ENCODE data around the gene BLOC1S4. TPM values are rescaled to one million over a fixed set of nuclear protein-coding genes. Genes with fewer than 3 reads are reported as not detected.
A peak's percentile ranks its signal among the peaks of the same experiment; 100 is the strongest.

BLOC1S4 gene
- total RNA-seq, 5 donors from 2014 or later (not counting 1 experiment from before 2014, with no cell fraction given), result 20.7 to 41.9 (median 36.6) TPM

DNA sequence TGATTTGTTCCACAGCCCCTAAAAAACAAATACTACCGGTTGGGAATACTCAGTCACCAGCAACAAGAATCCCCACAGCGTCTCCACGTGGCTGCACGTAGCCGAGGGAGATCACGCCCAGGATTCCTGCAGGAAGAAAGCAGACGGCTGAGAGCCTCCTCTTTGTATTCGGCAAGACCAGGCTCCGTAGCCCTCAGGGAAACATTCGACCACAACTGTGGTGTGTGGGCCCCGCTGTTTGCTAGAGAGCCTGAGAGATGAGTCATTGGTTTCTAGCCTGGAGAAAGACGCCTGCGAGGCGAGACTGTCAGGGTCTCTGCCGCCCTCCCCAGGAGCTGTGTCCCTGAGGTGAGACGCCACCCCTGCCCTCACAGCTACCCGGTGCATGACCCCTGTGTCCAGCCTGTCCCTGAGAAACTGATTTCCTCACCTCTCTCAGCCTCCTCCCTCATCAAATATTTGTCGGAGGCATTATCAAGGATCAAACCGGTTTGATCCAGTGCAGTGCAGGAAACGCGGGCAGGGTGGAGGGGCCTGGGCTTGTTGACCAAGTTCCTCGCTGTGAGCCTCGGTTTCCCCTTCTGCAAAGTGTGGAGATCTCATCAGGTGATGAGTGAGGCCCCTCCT is 27.0 kb upstream of the BLOC1S4 start:
- WGBS (ENCODE audit: insufficient coverage), result 11% methylated on average over 20 of the region's 23 CpGs
- POLR2A ChIA-PET, result no interaction called here
- peak overlapping the region in 1 of 2 donors; percentile 63 for H3K4me3 ChIP-seq (ENCODE audit: control insufficient read depth in 1 of 2, extremely low read depth in 1 of 2, low read length in 1 of 2)
- peak overlapping the region; percentile 99 to 100 for H3K27ac Mint-ChIP-seq
- peak overlapping the region; percentile 87 for H3K27ac ChIP-seq (ENCODE audit: low read length)
- peak overlapping the region; percentile 73 to 90 (median 79) for H3K4me3 Mint-ChIP-seq
- DNase-seq (peak; percentile 29 to 81 (median 56)), ATAC-seq (replicated peaks in 1 of 4) (peak; percentile 77 to 86 (median 83))
- no peaks in the 10 kb centered on the region for H3K9me3 ChIP-seq
- H3K36me3 Mint-ChIP-seq, result peaks cover 2% of the 10 kb centered on the region
- H3K36me3 ChIP-seq (ENCODE audit: control insufficient read depth in 2 of 2, extremely low read depth in 1 of 2, insufficient read depth in 1 of 2, low read length in 1 of 2), result peaks cover 0 to 2% of the 10 kb centered on the region in 2 donors
- peaks cover 39 to 85% of the 10 kb centered on the region in 2 experiments for H3K4me1 ChIP-seq (ENCODE audit: control insufficient read depth in 1 of 2, extremely low read depth in 1 of 2, insufficient read depth in 2 of 2, low read length in 2 of 2)
- CTCF ChIA-PET, result interaction anchor here in 1 of 2 donors (1.9 to 4.0 kb wide), 2 partner anchors 14 to 19 kb away, joined by 5 to 52 read pairs; no protein-coding TSS in a partner anchor
- no peaks in the 10 kb centered on the region for H3K27me3 Mint-ChIP-seq
- peaks cover 56 to 81% (median 77%) of the 10 kb centered on the region in 3 donors for H3K4me1 Mint-ChIP-seq
- H3K9me3 Mint-ChIP-seq, result no peaks in the 10 kb centered on the region
- no peaks in the 10 kb centered on the region for H3K27me3 ChIP-seq (replicated peaks in 1 of 2; ENCODE audit: control insufficient read depth in 2 of 2, extremely low read depth in 1 of 2, insufficient read depth in 2 of 2, low read length in 1 of 2)

DNA sequence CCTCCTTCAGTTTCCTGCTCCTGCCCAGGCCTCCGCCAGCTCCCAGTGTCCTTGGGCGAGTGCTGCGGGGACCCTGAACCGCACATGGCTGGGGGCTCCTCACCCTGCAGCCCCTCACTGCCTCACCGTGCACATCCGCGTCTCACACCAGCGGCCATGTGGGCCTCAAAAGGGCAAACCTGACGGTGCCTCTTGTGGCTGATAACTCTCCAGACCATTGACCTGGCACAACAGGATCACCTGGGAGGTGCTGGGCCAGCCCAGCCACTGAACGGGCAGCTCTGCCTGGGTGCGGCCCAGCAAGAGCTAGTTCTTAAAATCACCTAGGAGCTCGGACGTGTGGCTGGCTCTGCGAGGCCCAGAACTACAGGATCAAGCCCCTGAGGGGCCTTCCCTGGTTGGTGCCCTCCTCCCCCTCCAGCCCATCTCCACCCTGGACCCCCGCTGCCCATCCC is 26.4 kb upstream of the BLOC1S4 start:
- ATAC-seq (replicated peaks in 1 of 4) (peak in 3 of 4 experiments; percentile 2 to 9 (median 4)), DNase-seq (peak in 1 of 35 experiments; percentile 21)
- ChIA-PET CTCF (interaction anchor here in 1 of 2 donors (1.2 to 4.0 kb wide), 5 partner anchors 14 to 94 kb away, joined by 4 to 52 read pairs (median 5); partner anchors contain the start of gene BLOC1S4), POLR2A (interaction anchor here in 1 of 2 donors (0.6 to 1.6 kb wide), 4 partner anchors 15 to 91 kb away, joined by 3 to 10 read pairs (median 4); a partner anchor contains a TSS)
- peaks cover 0 to under 1% of the 10 kb centered on the region in 2 donors for H3K36me3 ChIP-seq (ENCODE audit: control insufficient read depth in 2 of 2, extremely low read depth in 1 of 2, insufficient read depth in 1 of 2, low read length in 1 of 2)
- H3K9me3 ChIP-seq, result no peaks in the 10 kb centered on the region
- H3K27me3 ChIP-seq (replicated peaks in 1 of 2; ENCODE audit: control insufficient read depth in 2 of 2, extremely low read depth in 1 of 2, insufficient read depth in 2 of 2, low read length in 1 of 2), result no peaks in the 10 kb centered on the region
- peaks cover 2% of the 10 kb centered on the region for H3K36me3 Mint-ChIP-seq
- peaks cover 44 to 91% of the 10 kb centered on the region in 2 experiments for H3K4me1 ChIP-seq (ENCODE audit: control insufficient read depth in 1 of 2, extremely low read depth in 1 of 2, insufficient read depth in 2 of 2, low read length in 2 of 2)
- peak overlapping the region; percentile 73 to 90 (median 79) for H3K4me3 Mint-ChIP-seq
- H3K27ac ChIP-seq (ENCODE audit: low read length), result peak overlapping the region; percentile 87
- H3K4me1 Mint-ChIP-seq, result peaks cover 59 to 85% (median 81%) of the 10 kb centered on the region in 3 donors
- peak overlapping the region in 1 of 2 donors; percentile 63 for H3K4me3 ChIP-seq (ENCODE audit: control insufficient read depth in 1 of 2, extremely low read depth in 1 of 2, low read length in 1 of 2)
- no peaks in the 10 kb centered on the region for H3K27me3 Mint-ChIP-seq
- no peaks in the 10 kb centered on the region for H3K9me3 Mint-ChIP-seq
- peak overlapping the region; percentile 99 to 100 for H3K27ac Mint-ChIP-seq
- 54% methylated on average over 14 of the region's 15 CpGs for WGBS (ENCODE audit: insufficient coverage)

DNA sequence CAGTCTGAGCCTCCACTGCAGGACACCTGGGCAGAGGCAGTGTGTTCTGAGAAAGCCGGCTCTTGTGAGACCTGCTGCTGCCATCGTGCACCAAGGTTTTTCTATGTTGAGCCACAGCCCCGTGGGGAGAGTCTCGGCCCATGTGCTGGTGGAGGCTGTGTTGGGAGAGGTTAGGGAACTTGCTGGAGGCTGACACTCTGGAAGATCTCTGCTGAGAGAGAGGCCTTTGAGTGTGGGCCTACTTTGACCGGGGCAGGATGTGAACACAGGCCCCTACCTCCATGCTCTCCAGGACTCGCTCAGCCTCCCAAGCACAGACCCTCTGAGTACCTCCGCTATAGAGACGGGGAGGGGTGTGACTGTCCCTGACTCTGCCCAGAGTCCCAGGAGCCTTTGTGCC is 23.6 kb upstream of the BLOC1S4 start:
- peak overlapping the region; percentile 87 for H3K27ac ChIP-seq (ENCODE audit: low read length)
- POLR2A ChIA-PET, result interaction anchor here in 1 of 2 donors (0.8 kb wide), 1 partner anchor 14 kb away, joined by 3 read pairs; no protein-coding TSS in a partner anchor
- H3K4me3 Mint-ChIP-seq, result peak overlapping the region in 1 of 3 donors; percentile 54
- H3K4me3 ChIP-seq (ENCODE audit: control insufficient read depth in 1 of 2, extremely low read depth in 1 of 2, low read length in 1 of 2), result no peak overlapping the region
- no peaks in the 10 kb centered on the region for H3K9me3 Mint-ChIP-seq
- peaks cover 2% of the 10 kb centered on the region for H3K36me3 Mint-ChIP-seq
- H3K27ac Mint-ChIP-seq, result peak overlapping the region; percentile 94 to 95
- peaks cover 86 to 92% (median 92%) of the 10 kb centered on the region in 3 donors for H3K4me1 Mint-ChIP-seq
- H3K27me3 Mint-ChIP-seq, result no peaks in the 10 kb centered on the region
- no peaks in the 10 kb centered on the region for H3K27me3 ChIP-seq (replicated peaks in 1 of 2; ENCODE audit: control insufficient read depth in 2 of 2, extremely low read depth in 1 of 2, insufficient read depth in 2 of 2, low read length in 1 of 2)
- no peaks in the 10 kb centered on the region for H3K9me3 ChIP-seq
- no peaks in the 10 kb centered on the region for H3K36me3 ChIP-seq (ENCODE audit: control insufficient read depth in 2 of 2, extremely low read depth in 1 of 2, insufficient read depth in 1 of 2, low read length in 1 of 2)
- CTCF ChIA-PET, result interaction anchor here (0.6 to 1.5 kb wide), 2 partner anchors 17 to 157 kb away, joined by 3 read pairs; no protein-coding TSS in a partner anchor
- peaks cover 67 to 100% of the 10 kb centered on the region in 2 experiments for H3K4me1 ChIP-seq (ENCODE audit: control insufficient read depth in 1 of 2, extremely low read depth in 1 of 2, insufficient read depth in 2 of 2, low read length in 2 of 2)
- 100% methylated on average over 1 of the region's 8 CpGs for WGBS (ENCODE audit: insufficient coverage)
- no peak for ATAC-seq (replicated peaks in 1 of 4)
- no peak for DNase-seq

DNA sequence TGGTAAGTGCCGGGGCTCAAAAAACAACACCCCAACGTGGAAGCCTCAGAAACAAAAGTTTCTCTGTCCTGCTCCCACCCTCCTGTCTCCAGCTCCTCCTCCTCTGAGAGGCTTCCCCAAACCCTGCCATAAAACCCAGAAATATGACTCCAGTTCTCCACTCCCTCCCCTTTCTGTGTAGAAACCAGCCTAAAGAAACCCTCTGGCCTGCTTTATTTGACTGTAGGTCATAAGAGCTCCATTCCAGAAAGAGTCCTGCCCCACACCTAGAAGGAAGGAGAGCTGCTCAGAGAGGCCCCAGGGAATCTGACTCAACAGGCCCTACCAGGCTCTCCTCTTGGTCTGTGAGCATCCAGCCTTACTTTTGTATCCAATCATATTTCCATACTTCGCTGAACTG is 23.2 kb upstream of the BLOC1S4 start:
- Mint-ChIP-seq H3K9me3 (no peaks in the 10 kb centered on the region), H3K27me3 (no peaks in the 10 kb centered on the region), H3K4me1 (peaks cover 84 to 91% (median 89%) of the 10 kb centered on the region in 3 donors), H3K36me3 (peaks cover 2% of the 10 kb centered on the region), H3K4me3 (peak overlapping the region in 1 of 3 donors; percentile 54), H3K27ac (peak overlapping the region; percentile 94 to 95)
- POLR2A ChIA-PET, result interaction anchor here in 1 of 2 donors (0.8 kb wide), 1 partner anchor 13 kb away, joined by 3 read pairs; no protein-coding TSS in a partner anchor
- no peaks in the 10 kb centered on the region for H3K9me3 ChIP-seq
- no peaks in the 10 kb centered on the region for H3K27me3 ChIP-seq (replicated peaks in 1 of 2; ENCODE audit: control insufficient read depth in 2 of 2, extremely low read depth in 1 of 2, insufficient read depth in 2 of 2, low read length in 1 of 2)
- peaks cover 67 to 99% of the 10 kb centered on the region in 2 experiments for H3K4me1 ChIP-seq (ENCODE audit: control insufficient read depth in 1 of 2, extremely low read depth in 1 of 2, insufficient read depth in 2 of 2, low read length in 2 of 2)
- CTCF ChIA-PET, result interaction anchor here (0.6 to 1.5 kb wide), 2 partner anchors 18 to 156 kb away, joined by 3 read pairs; no protein-coding TSS in a partner anchor
- no CpG with 5 or more reads among the region's 3 CpGs for WGBS (ENCODE audit: insufficient coverage)
- no peak for DNase-seq
- no peaks in the 10 kb centered on the region for H3K36me3 ChIP-seq (ENCODE audit: control insufficient read depth in 2 of 2, extremely low read depth in 1 of 2, insufficient read depth in 1 of 2, low read length in 1 of 2)
- no peak overlapping the region for H3K4me3 ChIP-seq (ENCODE audit: control insufficient read depth in 1 of 2, extremely low read depth in 1 of 2, low read length in 1 of 2)
- ATAC-seq (replicated peaks in 1 of 4), result no peak
- H3K27ac ChIP-seq (ENCODE audit: low read length), result peak overlapping the region; percentile 87

DNA sequence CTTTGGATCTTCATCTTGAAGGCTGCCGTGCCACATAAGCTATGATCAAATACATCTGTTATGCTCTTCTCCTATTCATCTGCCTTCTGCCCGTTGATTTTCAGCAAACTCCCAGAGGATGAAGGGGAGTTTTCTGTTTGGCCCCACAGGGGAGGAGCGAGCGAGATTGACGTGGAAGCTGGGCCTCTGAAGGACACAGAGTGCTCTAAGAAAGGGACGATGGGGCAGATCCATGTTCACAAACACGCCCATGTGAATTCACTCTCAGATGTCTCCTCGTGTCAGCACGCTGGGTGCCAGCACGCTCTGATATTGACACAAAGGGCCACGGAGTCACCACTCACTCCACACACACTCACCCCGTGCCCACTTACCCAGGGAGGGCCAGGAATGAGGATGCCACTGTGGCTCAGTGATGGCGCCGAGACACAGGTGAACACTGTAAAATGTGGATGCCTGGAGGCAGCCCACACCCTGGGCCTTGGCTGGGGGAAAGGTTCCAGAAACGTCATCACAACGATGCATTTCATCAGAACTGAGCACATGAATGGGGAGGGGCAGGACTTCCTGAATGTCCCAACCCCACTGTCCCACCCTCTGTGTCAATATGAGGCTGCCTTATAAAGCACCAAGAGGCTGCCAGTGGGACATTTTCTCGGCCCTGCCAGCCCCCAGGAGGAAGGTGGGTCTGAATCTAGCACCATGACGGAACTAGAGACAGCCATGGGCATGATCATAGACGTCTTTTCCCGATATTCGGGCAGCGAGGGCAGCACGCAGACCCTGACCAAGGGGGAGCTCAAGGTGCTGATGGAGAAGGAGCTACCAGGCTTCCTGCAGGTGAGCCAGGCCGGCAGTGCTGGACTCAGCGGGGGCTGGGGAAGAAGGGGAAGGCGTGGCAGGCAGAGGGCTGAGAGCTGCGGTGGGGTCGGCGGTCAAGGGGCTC is 22.5 kb upstream of the BLOC1S4 start, which contains the start of gene S100P:
TSS of gene S100P (plus strand) at position 648 of the 946 bp plus-strand sequence. CDS start at position 703, 55 bp downstream.
- peaks cover 73 to 99% of the 10 kb centered on the region in 2 experiments for H3K4me1 ChIP-seq (ENCODE audit: control insufficient read depth in 1 of 2, extremely low read depth in 1 of 2, insufficient read depth in 2 of 2, low read length in 2 of 2)
- H3K4me3 ChIP-seq (ENCODE audit: control insufficient read depth in 1 of 2, extremely low read depth in 1 of 2, low read length in 1 of 2), result no peak within 1 kb of the TSS
- H3K9me3 ChIP-seq, result no peaks in the 10 kb centered on the region
- ATAC-seq (replicated peaks in 1 of 4) (no peak), DNase-seq (no peak)
- peak within 1 kb of the TSS; percentile 95 to 97 for H3K27ac Mint-ChIP-seq
- H3K36me3 Mint-ChIP-seq, result peaks cover 2% of the 10 kb centered on the region
- CTCF ChIA-PET, result interaction anchor here (0.6 to 1.5 kb wide), 3 partner anchors 19 to 1246 kb away, joined by 3 to 6 read pairs (median 3); partner anchors contain the start of gene AFAP1 (in 1 of the 2)
- no peaks in the 10 kb centered on the region for H3K27me3 Mint-ChIP-seq
- no peaks in the 10 kb centered on the region for H3K9me3 Mint-ChIP-seq
- no peaks in the 10 kb centered on the region for H3K27me3 ChIP-seq (replicated peaks in 1 of 2; ENCODE audit: control insufficient read depth in 2 of 2, extremely low read depth in 1 of 2, insufficient read depth in 2 of 2, low read length in 1 of 2)
- peak within 1 kb of the TSS; percentile 49 to 65 (median 53) for H3K4me3 Mint-ChIP-seq
- H3K27ac ChIP-seq (ENCODE audit: low read length), result peak within 1 kb of the TSS; percentile 87
- H3K4me1 Mint-ChIP-seq, result peaks cover 84 to 90% (median 88%) of the 10 kb centered on the region in 3 donors
- POLR2A ChIA-PET, result interaction anchor here in 1 of 2 donors (0.8 kb wide), 1 partner anchor 13 kb away, joined by 3 read pairs; no protein-coding TSS in a partner anchor
- 92% methylated on average over 17 of the region's 29 CpGs for WGBS (ENCODE audit: insufficient coverage)
- no peaks in the 10 kb centered on the region for H3K36me3 ChIP-seq (ENCODE audit: control insufficient read depth in 2 of 2, extremely low read depth in 1 of 2, insufficient read depth in 1 of 2, low read length in 1 of 2)

Measured in T-cell (primary cell).